T-cell (primary cell): ENCODE results near the gene C16orf54. TPM values are rescaled to one million over a fixed set of nuclear protein-coding genes. Genes with fewer than 3 reads are reported as not detected.
"Not testable (repeated sequence)": the region's sequence is repeated elsewhere in the genome, so short reads cannot be mapped to it uniquely, and the experiment has no call there.

ENCODE experiments used
- ATAC-seq, 4 experiments: fragments of 200-7000 bp in 3 of 4; fragments of 150-1000 bp in 1 of 4; cut with Tn5 transposase; replicated peaks in 1 of 4; 1 replicate in 3 of 4; 2 replicates in 1 of 4; pipeline ENCODE4 v1.10.0; 2021; ENCODE audit warnings: moderate library complexity in 3 of 4, mild to moderate bottlenecking in 2 of 4, moderate number of reproducible peaks in 1 of 4
- CTCF ChIA-PET, 2 donors: fragments of 300-600 bp; sonication (Branson Sonifier 250); formaldehyde crosslinking; loops; one replicate each; lab custom pipeline; 2022; ENCODE audit warnings: antibody characterized with exemption in 2 of 2; lab: Charles Lee
- POLR2A ChIA-PET, 2 donors: fragments of 300-600 bp; sonication (Branson Sonifier 250); formaldehyde crosslinking; loops; one replicate each; lab custom pipeline; 2022; ENCODE audit warnings: antibody characterized with exemption in 2 of 2; lab: Charles Lee
- DNase-seq, 35 experiments: peaks; one replicate each; pipeline versions ENCODE4 v3.0.0 to v3.0.0-alpha.2; 2013 to 2023
- H3K27ac ChIP-seq: one replicate; pipeline ENCODE4 v1.5.1; 2013; ENCODE audit warnings: low read length
- H3K27me3 ChIP-seq, 2 experiments: replicated peaks in 1 of 2; 1 replicate in 1 of 2; 2 replicates in 1 of 2; pipeline versions ENCODE4 v1.6.1 to v1.7.0; 2013; ENCODE audit warnings: low read length in 1 of 2, mixed read lengths in 1 of 2; ENCODE audit not compliant: control insufficient read depth in 2 of 2, insufficient read depth in 2 of 2; ENCODE audit errors: extremely low read depth in 1 of 2
- H3K36me3 ChIP-seq, 2 donors: 1 replicate in 1 of 2; 2 replicates in 1 of 2; pipeline versions ENCODE4 v1.6.1 to v1.7.0; 2013; ENCODE audit warnings: low read length in 1 of 2; ENCODE audit not compliant: control insufficient read depth in 2 of 2, insufficient read depth in 1 of 2; ENCODE audit errors: extremely low read depth in 1 of 2
- H3K4me1 ChIP-seq, 2 experiments: 1 replicate in 1 of 2; 2 replicates in 1 of 2; pipeline versions ENCODE4 v1.6.1 to v1.7.0; 2013; ENCODE audit warnings: low read length in 2 of 2, mixed read lengths in 1 of 2; ENCODE audit not compliant: insufficient read depth in 2 of 2, control insufficient read depth in 1 of 2; ENCODE audit errors: extremely low read depth in 1 of 2
- H3K4me3 ChIP-seq, 2 donors: 1 replicate in 1 of 2; 2 replicates in 1 of 2; pipeline versions ENCODE4 v1.5.1 to v1.7.0; 2013; ENCODE audit warnings: mild to moderate bottlenecking in 2 of 2, low read length in 1 of 2, moderate library complexity in 1 of 2; ENCODE audit not compliant: control insufficient read depth in 1 of 2; ENCODE audit errors: extremely low read depth in 1 of 2
- H3K9me3 ChIP-seq: 2 replicates; pipeline ENCODE4 v1.7.0; 2013
- H3K27ac Mint-ChIP-seq, 2 donors: one replicate each; pipeline ENCODE4 v1.8.0; 2020 to 2021; ENCODE audit warnings: mild to moderate bottlenecking in 2 of 2, mixed read lengths in 2 of 2
- H3K27me3 Mint-ChIP-seq, 2 donors: one replicate each; pipeline ENCODE4 v1.8.0; 2021 to 2022; ENCODE audit warnings: mixed read lengths in 2 of 2
- H3K36me3 Mint-ChIP-seq: one replicate; pipeline ENCODE4 v1.8.0; 2021; ENCODE audit warnings: mixed read lengths
- H3K4me1 Mint-ChIP-seq, 3 donors: one replicate each; pipeline ENCODE4 v1.8.0; 2020 to 2022; ENCODE audit warnings: mixed read lengths in 3 of 3, mild to moderate bottlenecking in 1 of 3
- H3K4me3 Mint-ChIP-seq, 3 donors: one replicate each; pipeline ENCODE4 v1.8.0; 2020 to 2022; ENCODE audit warnings: mild to moderate bottlenecking in 3 of 3, mixed read lengths in 3 of 3, moderate library complexity in 3 of 3
- H3K9me3 Mint-ChIP-seq, 3 donors: one replicate each; pipeline ENCODE4 v1.8.0; 2020 to 2022; ENCODE audit warnings: mixed read lengths in 3 of 3
- WGBS: methylation state at CpG from one replicate; pipeline ENCODE4 v1.1.5; 2013; ENCODE audit warnings: missing lambda C conversion rate; ENCODE audit not compliant: insufficient coverage; 5-methylcytosine and 5-hydroxymethylcytosine counted together
- total RNA-seq, 35 experiments: library from RNA in 6 of 35; stranded (reverse) in 6 of 35; fragments of 120-200 nt in 1 of 35; gene quantifications; one replicate each; pipeline versions ENCODE4 v1.2.1 to v1.2.4 and lab custom pipeline; 2013 to 2026

C16orf54 gene
- total RNA-seq, 5 donors from 2014 or later (not counting 1 experiment from before 2014, with no cell fraction given), result 122 to 194 (median 142) TPM

- H3K27ac Mint-ChIP-seq, result no peak overlapping the region
- H3K4me1 ChIP-seq, result peaks cover 3 to 8% of the 10 kb centered on the region in 2 experiments
Observed at GRCh38 chr16:29763326-29763725, 17.5 kb upstream of the C16orf54 start.

GRCh38 chr16:29761882-29762281 lies 16.1 kb upstream of the C16orf54 start:
- Histone ChIP-seq H3K27me3 (no peaks in the 10 kb centered on the region), H3K9me3 (no peaks in the 10 kb centered on the region), H3K4me3 (no peak overlapping the region), H3K36me3 (no peaks in the 10 kb centered on the region), H3K4me1 (peaks cover 11 to 22% of the 10 kb centered on the region in 2 experiments), H3K27ac (no peak overlapping the region)
- 100% methylated on average over 1 of the region's 6 CpGs for WGBS
- Mint-ChIP-seq H3K36me3 (no peaks in the 10 kb centered on the region), H3K9me3 (no peaks in the 10 kb centered on the region), H3K4me1 (peaks cover 21 to 36% (median 33%) of the 10 kb centered on the region in 3 donors), H3K27ac (no peak overlapping the region), H3K4me3 (no peak overlapping the region), H3K27me3 (no peaks in the 10 kb centered on the region)
- no peak for ATAC-seq
- ChIA-PET POLR2A (interaction anchor here in 1 of 2 donors (0.6 to 0.7 kb wide), 2 partner anchors 27 to 41 kb away, joined by 3 to 4 read pairs; no protein-coding TSS in a partner anchor), CTCF (interaction anchor here (0.6 to 0.7 kb wide), 3 partner anchors 33 to 40 kb away, joined by 3 to 10 read pairs (median 7); no protein-coding TSS in a partner anchor)
- DNase-seq, result no peak

More at GRCh38 chr16:29763326-29763725, 17.5 kb upstream of the C16orf54 start:
- no peaks in the 10 kb centered on the region for H3K9me3 ChIP-seq
- CTCF ChIA-PET, result no interaction called here
- Mint-ChIP-seq H3K27me3 (no peaks in the 10 kb centered on the region), H3K4me1 (peaks cover 9 to 31% (median 22%) of the 10 kb centered on the region in 3 donors), H3K9me3 (no peaks in the 10 kb centered on the region), H3K4me3 (peak overlapping the region in 1 of 3 donors; percentile 53), H3K36me3 (no peaks in the 10 kb centered on the region)
- no peaks in the 10 kb centered on the region for H3K27me3 ChIP-seq
- H3K36me3 ChIP-seq, result no peaks in the 10 kb centered on the region
- ATAC-seq, result peak in 1 of 4 experiments; percentile 6
- DNase-seq, result no peak
- 81% methylated on average over 3 of the region's 6 CpGs for WGBS
- H3K27ac ChIP-seq, result no peak overlapping the region
- H3K4me3 ChIP-seq, result no peak overlapping the region
- POLR2A ChIA-PET, result interaction anchor here in 1 of 2 donors (0.6 kb wide), 1 partner anchor 17 kb away, joined by 5 read pairs; no protein-coding TSS in a partner anchor

- not testable (repeated sequence) for H3K27me3 Mint-ChIP-seq, ATAC-seq, H3K9me3 Mint-ChIP-seq, H3K36me3 Mint-ChIP-seq, H3K4me3 Mint-ChIP-seq, H3K36me3 ChIP-seq, H3K4me3 ChIP-seq, H3K27ac ChIP-seq, H3K27ac Mint-ChIP-seq, H3K27me3 ChIP-seq, H3K9me3 ChIP-seq, DNase-seq
- H3K4me1 ChIP-seq, result peaks cover 16 to 27% of the 10 kb centered on the region in 2 experiments
- peaks cover 27 to 42% (median 39%) of the 10 kb centered on the region in 3 donors for H3K4me1 Mint-ChIP-seq
- POLR2A ChIA-PET, result interaction anchor here in 1 of 2 donors (0.7 to 1.2 kb wide), 3 partner anchors 15 to 26 kb away, joined by 4 to 5 read pairs (median 4); no protein-coding TSS in a partner anchor
- WGBS, result 100% methylated on average over 2 of the region's 8 CpGs
- CTCF ChIA-PET, result interaction anchor here (0.6 to 0.7 kb wide), 2 partner anchors 18 to 41 kb away, joined by 4 to 7 read pairs; no protein-coding TSS in a partner anchor
Observed at GRCh38 chr16:29761280-29761651, 15.5 kb upstream of the C16orf54 start.

DNA sequence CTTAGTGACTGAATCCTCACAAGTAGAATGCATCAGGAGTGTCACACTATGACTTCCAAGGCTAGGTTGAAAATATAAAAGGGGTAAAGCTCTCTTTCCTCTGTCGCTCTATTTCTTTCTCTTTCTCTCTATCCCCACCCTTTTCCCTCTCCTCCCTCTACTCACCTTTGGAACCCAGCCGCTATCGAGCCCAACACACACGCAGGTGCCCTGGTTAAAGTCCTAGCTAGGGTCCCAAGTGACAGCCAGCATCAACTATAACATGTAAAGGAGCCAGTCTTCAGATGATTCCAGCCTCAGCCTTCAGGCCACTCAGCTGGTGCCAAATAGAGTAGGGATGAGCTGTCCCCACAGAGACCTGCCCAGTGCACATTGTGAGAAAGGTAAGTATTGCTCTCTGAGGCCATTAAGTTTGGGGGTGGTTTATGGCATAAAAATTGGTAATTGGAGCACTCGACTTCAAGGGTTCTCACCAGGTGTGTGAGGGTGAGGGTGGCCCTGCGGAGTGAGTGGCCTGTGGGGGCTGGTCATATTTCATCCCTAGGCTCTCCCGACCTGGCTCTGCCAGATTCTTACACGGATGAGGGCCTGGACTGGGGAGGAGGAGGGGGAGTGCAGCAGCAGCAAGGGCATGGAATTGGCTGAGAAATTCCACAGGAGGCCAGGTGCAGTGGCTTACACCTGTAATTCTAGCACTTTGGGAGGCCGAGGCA lies 14.9 kb upstream of the C16orf54 start:
- CTCF ChIA-PET, result interaction anchor here in 1 of 2 donors (0.6 kb wide), 1 partner anchor 18 kb away, joined by 4 read pairs; no protein-coding TSS in a partner anchor
- Histone ChIP-seq H3K27me3 (no peaks in the 10 kb centered on the region), H3K9me3 (no peaks in the 10 kb centered on the region), H3K4me3 (no peak overlapping the region), H3K36me3 (no peaks in the 10 kb centered on the region), H3K27ac (no peak overlapping the region), H3K4me1 (peaks cover 16 to 32% of the 10 kb centered on the region in 2 experiments)
- WGBS, result 89% methylated on average over 4 of the region's 9 CpGs
- H3K9me3 Mint-ChIP-seq, result no peaks in the 10 kb centered on the region
- no peak overlapping the region for H3K4me3 Mint-ChIP-seq
- ATAC-seq, result no peak
- no peaks in the 10 kb centered on the region for H3K36me3 Mint-ChIP-seq
- peaks cover 27 to 45% (median 41%) of the 10 kb centered on the region in 3 donors for H3K4me1 Mint-ChIP-seq
- H3K27me3 Mint-ChIP-seq, result no peaks in the 10 kb centered on the region
- no peak for DNase-seq
- POLR2A ChIA-PET, result interaction anchor here (0.5 to 1.2 kb wide), 5 partner anchors 13 to 24 kb away, joined by 3 to 5 read pairs (median 3); partner anchors contain the start of gene ZG16 (in 1 of the 2)
- no peak overlapping the region for H3K27ac Mint-ChIP-seq

DNA sequence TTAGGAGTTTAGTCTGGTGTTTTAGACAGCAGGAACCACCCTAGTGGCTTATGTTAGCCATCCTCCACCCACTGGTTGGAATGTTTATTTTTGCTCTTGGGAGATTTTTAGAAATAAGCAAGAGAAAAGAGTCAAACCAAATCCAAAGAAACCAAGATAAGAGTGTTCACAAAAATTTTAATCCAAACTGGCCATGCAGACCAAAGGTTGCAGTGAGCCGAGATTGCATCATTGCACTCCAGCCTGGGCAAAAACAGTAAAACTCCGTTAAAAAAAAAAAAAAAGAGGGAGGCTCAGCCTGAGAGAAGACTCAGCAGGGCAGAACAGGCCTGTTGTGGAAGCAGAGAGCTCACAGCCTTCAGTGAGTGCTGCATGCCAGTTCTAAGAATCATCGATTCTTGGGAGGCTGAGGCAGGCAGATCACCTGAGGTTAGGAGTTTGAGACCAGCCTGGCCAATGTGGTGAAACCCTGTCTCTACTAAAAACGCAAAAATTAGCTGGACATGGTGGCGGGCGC lies 12.2 kb upstream of the C16orf54 start:
- no peak overlapping the region for H3K27ac ChIP-seq
- Mint-ChIP-seq H3K27me3 (no peaks in the 10 kb centered on the region), H3K4me1 (peaks cover 35 to 45% (median 42%) of the 10 kb centered on the region in 3 donors), H3K4me3 (peak overlapping the region in 1 of 3 donors; percentile 30), H3K9me3 (no peaks in the 10 kb centered on the region), H3K36me3 (no peaks in the 10 kb centered on the region), H3K27ac (peak overlapping the region; percentile 25 to 61)
- H3K9me3 ChIP-seq, result no peaks in the 10 kb centered on the region
- POLR2A ChIA-PET, result interaction anchor here in 1 of 2 donors (0.5 to 0.7 kb wide), 2 partner anchors 35 to 69 kb away, joined by 5 read pairs; no protein-coding TSS in a partner anchor
- WGBS, result 92% methylated on average over 6 of the region's 6 CpGs
- H3K4me3 ChIP-seq, result no peak overlapping the region
- no peak for ATAC-seq
- H3K36me3 ChIP-seq, result no peaks in the 10 kb centered on the region
- CTCF ChIA-PET, result interaction anchor here in 1 of 2 donors (1.6 kb wide), 1 partner anchor 27 kb away, joined by 9 read pairs; no protein-coding TSS in a partner anchor
- H3K4me1 ChIP-seq, result peaks cover 23 to 47% of the 10 kb centered on the region in 2 experiments
- no peak for DNase-seq
- H3K27me3 ChIP-seq, result no peaks in the 10 kb centered on the region

GRCh38 chr16:29757086-29757485 lies 11.3 kb upstream of the C16orf54 start:
- H3K4me1 ChIP-seq, result peaks cover 23 to 47% of the 10 kb centered on the region in 2 experiments
- not testable (repeated sequence) for H3K27ac ChIP-seq, DNase-seq, H3K36me3 ChIP-seq, H3K27me3 Mint-ChIP-seq, H3K36me3 Mint-ChIP-seq, ATAC-seq, H3K27me3 ChIP-seq, H3K4me3 ChIP-seq, H3K9me3 Mint-ChIP-seq, H3K9me3 ChIP-seq
- Mint-ChIP-seq H3K4me1 (peaks cover 35 to 44% (median 41%) of the 10 kb centered on the region in 3 donors), H3K27ac (peak overlapping the region; percentile 65 to 82), H3K4me3 (peak overlapping the region in 1 of 3 donors; percentile 30)
- POLR2A ChIA-PET, result interaction anchor here in 1 of 2 donors (0.6 kb wide), 1 partner anchor 92 kb away, joined by 4 read pairs; no protein-coding TSS in a partner anchor
- CTCF ChIA-PET, result interaction anchor here (0.6 to 1.6 kb wide), 4 partner anchors 18 to 76 kb away, joined by 3 to 9 read pairs (median 6); no protein-coding TSS in a partner anchor
- WGBS, result 97% methylated on average over 8 of the region's 8 CpGs
